SK-N-SH (cell line): ENCODE results near the gene SPIN1. TPM values are rescaled to one million over a fixed set of nuclear protein-coding genes. Genes with fewer than 3 reads are reported as not detected.
A peak's percentile ranks its signal among the peaks of the same experiment; 100 is the strongest.

Experiments
- CTCF ChIA-PET: fragments of 300-600, 350-600 bp; formaldehyde crosslinking; extraction: SDS; loops from one replicate; lab custom pipeline; 2021; lab: Yijun Ruan, JAX
- POLR2A ChIA-PET: fragments of 350-600 bp; sonication (Branson Sonifier 250); formaldehyde crosslinking; extraction: SDS; loops from one replicate; lab custom pipeline; 2020; ENCODE audit warnings: antibody characterized with exemption, inconsistent platforms; lab: Yijun Ruan, JAX
- DNase-seq: peaks from one replicate; pipeline ENCODE4 v3.0.0; 2012
- H2AFZ ChIP-seq: fragments of 200-600 bp; sonication (generic); 2 replicates; pipeline ENCODE4 v1.8.1; 2016; ENCODE audit warnings: antibody characterized with exemption, mild to moderate bottlenecking, low read depth
- H3F3A ChIP-seq: fragments of 200-600 bp; sonication (generic); replicated peaks from 2 replicates; pipeline ENCODE3; 2016; ENCODE audit warnings: antibody characterized with exemption, mild to moderate bottlenecking; ENCODE audit not compliant: insufficient read depth
- H3K27ac ChIP-seq, 2 experiments: fragments of 200-500 bp in 1 of 2; fragments of 200-600 bp in 1 of 2; sonication (Bioruptor generic) in 1 of 2; sonication (generic), shearing (Covaris generic) in 1 of 2; 2 replicates each; pipeline versions ENCODE4 v1.5.1 to v1.6.1; 2014 to 2016; ENCODE audit warnings: low read depth in 2 of 2, inconsistent platforms in 1 of 2, low read length in 1 of 2, mild to moderate bottlenecking in 1 of 2, mixed read lengths in 1 of 2
- H3K27me3 ChIP-seq: fragments of 200-600 bp; sonication (generic), shearing (Covaris generic); 2 replicates; pipeline ENCODE4 v1.6.1; 2016; ENCODE audit warnings: mixed run types; ENCODE audit not compliant: insufficient read depth
- H3K36me3 ChIP-seq, 2 experiments: fragments of 200-500 bp in 1 of 2; fragments of 200-600 bp in 1 of 2; sonication (Bioruptor generic) in 1 of 2; sonication (generic) in 1 of 2; replicated peaks in 1 of 2; 2 replicates each; pipeline versions ENCODE3 to v1.5.1; 2014 to 2016; ENCODE audit warnings: low read length in 1 of 2, mild to moderate bottlenecking in 1 of 2; ENCODE audit not compliant: insufficient read depth in 2 of 2, control insufficient read depth in 1 of 2
- H3K4me1 ChIP-seq, 2 experiments: fragments of 200-500 bp in 1 of 2; fragments of 200-600 bp in 1 of 2; sonication (Bioruptor generic) in 1 of 2; sonication (generic), shearing (Covaris generic) in 1 of 2; 2 replicates each; pipeline versions ENCODE4 v1.5.1 to v1.6.1; 2014 to 2016; ENCODE audit warnings: low read depth in 1 of 2, low read length in 1 of 2, mixed run types in 1 of 2; ENCODE audit not compliant: insufficient read depth in 2 of 2, control insufficient read depth in 1 of 2
- H3K4me2 ChIP-seq: fragments of 200-600 bp; sonication (generic), shearing (Covaris generic); 2 replicates; pipeline ENCODE4 v1.6.1; 2017; ENCODE audit warnings: mixed run types
- H3K4me3 ChIP-seq, 2 experiments: fragments of 200-500 bp in 1 of 2; fragments of 200-600 bp in 1 of 2; sonication (Bioruptor generic) in 1 of 2; sonication (generic), shearing (Covaris generic) in 1 of 2; 2 replicates each; pipeline versions ENCODE4 v1.5.1 to v1.8.1; 2014 to 2016; ENCODE audit warnings: low read depth in 2 of 2, inconsistent platforms in 1 of 2, low read length in 1 of 2, mild to moderate bottlenecking in 1 of 2, mixed read lengths in 1 of 2, moderate library complexity in 1 of 2
- H3K79me2 ChIP-seq: fragments of 200-600 bp; sonication (generic); 2 replicates; pipeline ENCODE4 v1.8.1; 2017; ENCODE audit warnings: mild to moderate bottlenecking; ENCODE audit not compliant: insufficient read depth
- H3K9ac ChIP-seq: fragments of 200-600 bp; sonication (generic); 2 replicates; pipeline ENCODE4 v1.6.1; 2017; ENCODE audit warnings: mixed run types
- H3K9me2 ChIP-seq: fragments of 200-600 bp; sonication (generic); 2 replicates; pipeline ENCODE4 v1.6.1; 2017; ENCODE audit warnings: mixed run types
- H3K9me3 ChIP-seq: fragments of 200-600 bp; sonication (generic); 2 replicates; pipeline ENCODE4 v1.6.1; 2017; ENCODE audit warnings: mixed run types, mild to moderate bottlenecking, moderate library complexity
- H4K20me1 ChIP-seq: fragments of 200-600 bp; sonication (generic); 2 replicates; pipeline ENCODE4 v1.6.1; 2017; ENCODE audit warnings: mild to moderate bottlenecking, mixed run types; ENCODE audit not compliant: insufficient read depth
- CHD2 ChIP-seq: fragments of 150-350 bp; IDR thresholded peaks from 2 replicates; pipeline ENCODE4 v1.6.1; 2018; ENCODE audit warnings: low read length; ENCODE audit not compliant: partially characterized antibody
- ELF1 ChIP-seq: IDR thresholded peaks from 2 replicates; pipeline ENCODE4 v1.4.0; 2012
- EP300 ChIP-seq, 2 experiments: IDR thresholded peaks; 2 replicates each; pipeline versions ENCODE4 v1.4.0 to v1.6.1; 2012; ENCODE audit warnings: borderline replicate concordance in 1 of 2, low read depth in 1 of 2, low read length in 1 of 2
- FOSL2 ChIP-seq: IDR thresholded peaks from 2 replicates; pipeline ENCODE4 v1.4.0; 2012; ENCODE audit warnings: low read depth, mild to moderate bottlenecking, moderate library complexity, borderline replicate concordance
- MXI1 ChIP-seq: IDR thresholded peaks from 2 replicates; pipeline ENCODE4 v1.6.1; 2012; ENCODE audit warnings: mild to moderate bottlenecking, low read depth, low read length, improper control_type of control experiment
- NFIC ChIP-seq: IDR thresholded peaks from 2 replicates; pipeline ENCODE4 v1.4.0; 2012; ENCODE audit warnings: borderline replicate concordance
- POLR2AphosphoS5 ChIP-seq: IDR thresholded peaks from 2 replicates; pipeline ENCODE4 v1.6.1; 2012; ENCODE audit warnings: low read depth, low read length
- RCOR1 ChIP-seq: fragments of 150-350 bp; IDR thresholded peaks from 2 replicates; pipeline ENCODE4 v1.6.1; 2017; ENCODE audit warnings: antibody characterized with exemption, low read length
- REST ChIP-seq: IDR thresholded peaks from 2 replicates; pipeline ENCODE4 v1.6.1; 2012; ENCODE audit warnings: mild to moderate bottlenecking, low read depth, low read length, moderate library complexity
- RFX5 ChIP-seq: IDR thresholded peaks from 2 replicates; pipeline ENCODE4 v1.6.1; 2012; ENCODE audit warnings: mild to moderate bottlenecking, improper control_type of control experiment, low read length
- TAF1 ChIP-seq: IDR thresholded peaks from 2 replicates; pipeline ENCODE4 v1.6.1; 2012; ENCODE audit warnings: low read depth, mild to moderate bottlenecking, low read length, moderate library complexity, borderline replicate concordance
- TCF12 ChIP-seq: IDR thresholded peaks from 2 replicates; pipeline ENCODE4 v1.4.0; 2012
- TEAD4 ChIP-seq: IDR thresholded peaks from 2 replicates; pipeline ENCODE4 v1.4.0; 2012; ENCODE audit warnings: mild to moderate bottlenecking, borderline replicate concordance; ENCODE audit not compliant: insufficient read depth
- USF2 ChIP-seq: fragments of 150-350 bp; IDR thresholded peaks from 2 replicates; pipeline ENCODE4 v1.6.1; 2017; ENCODE audit warnings: antibody characterized with exemption, low read length, low read depth, borderline replicate concordance
- WGBS: methylation state at CpG from one replicate; pipeline ENCODE4 v1.1.6; 2017; ENCODE audit warnings: low lambda C conversion rate; 5-methylcytosine and 5-hydroxymethylcytosine counted together
- polyA plus RNA-seq, 3 experiments: library from polyadenylated mRNA; depleted of rRNA; stranded (reverse); fragments of >200 nt; gene quantifications; 2 replicates each; pipeline ENCODE4 v1.2.3, GENCODE V29; 2012
- TF ChIP-seq, protein P1 (sequence below): IDR thresholded peaks from 2 replicates; pipeline ENCODE4 v1.4.0; 2012; ENCODE audit warnings: low read depth, borderline replicate concordance
- TF ChIP-seq, protein P2 (sequence below): IDR thresholded peaks from 2 replicates; pipeline ENCODE4 v1.4.0; 2012; ENCODE audit warnings: low read depth, borderline replicate concordance

Gene SPIN1
- polyA plus RNA-seq, 1 of the 3 experiments (the other 2 are of a cell fraction) = 35.8 TPM

- 95% methylated on average over 2 of the region's 2 CpGs for WGBS
- peaks cover 0 to 5% of the 10 kb centered on the region in 2 experiments; a peak in 1 of 4 replicates for H3K4me1 ChIP-seq
- peaks cover 12 to 61% of the 10 kb centered on the region in 2 experiments for H3K36me3 ChIP-seq
- no peak overlapping the region for H3K4me2 ChIP-seq
- no peaks in the 10 kb centered on the region for H3K9me3 ChIP-seq
- H2AFZ ChIP-seq = no peak overlapping the region
- peaks cover 83% of the 10 kb centered on the region for H3K79me2 ChIP-seq
- no peak for DNase-seq
- POLR2A ChIA-PET = no interaction called here
- H3K9ac ChIP-seq = no peak overlapping the region
- no peak for TF ChIP-seq FOSL2
- TF ChIP-seq, protein P1, sequence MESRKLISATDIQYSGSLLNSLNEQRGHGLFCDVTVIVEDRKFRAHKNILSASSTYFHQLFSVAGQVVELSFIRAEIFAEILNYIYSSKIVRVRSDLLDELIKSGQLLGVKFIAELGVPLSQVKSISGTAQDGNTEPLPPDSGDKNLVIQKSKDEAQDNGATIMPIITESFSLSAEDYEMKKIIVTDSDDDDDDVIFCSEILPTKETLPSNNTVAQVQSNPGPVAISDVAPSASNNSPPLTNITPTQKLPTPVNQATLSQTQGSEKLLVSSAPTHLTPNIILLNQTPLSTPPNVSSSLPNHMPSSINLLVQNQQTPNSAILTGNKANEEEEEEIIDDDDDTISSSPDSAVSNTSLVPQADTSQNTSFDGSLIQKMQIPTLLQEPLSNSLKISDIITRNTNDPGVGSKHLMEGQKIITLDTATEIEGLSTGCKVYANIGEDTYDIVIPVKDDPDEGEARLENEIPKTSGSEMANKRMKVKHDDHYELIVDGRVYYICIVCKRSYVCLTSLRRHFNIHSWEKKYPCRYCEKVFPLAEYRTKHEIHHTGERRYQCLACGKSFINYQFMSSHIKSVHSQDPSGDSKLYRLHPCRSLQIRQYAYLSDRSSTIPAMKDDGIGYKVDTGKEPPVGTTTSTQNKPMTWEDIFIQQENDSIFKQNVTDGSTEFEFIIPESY = no peak
- no peak for TF ChIP-seq NFIC
- no peak for TF ChIP-seq ELF1
- TF ChIP-seq RCOR1 = no peak
- TF ChIP-seq POLR2AphosphoS5 = no peak
- TF ChIP-seq TEAD4 = no peak
- no peak for TF ChIP-seq CHD2
- TF ChIP-seq, protein P2, sequence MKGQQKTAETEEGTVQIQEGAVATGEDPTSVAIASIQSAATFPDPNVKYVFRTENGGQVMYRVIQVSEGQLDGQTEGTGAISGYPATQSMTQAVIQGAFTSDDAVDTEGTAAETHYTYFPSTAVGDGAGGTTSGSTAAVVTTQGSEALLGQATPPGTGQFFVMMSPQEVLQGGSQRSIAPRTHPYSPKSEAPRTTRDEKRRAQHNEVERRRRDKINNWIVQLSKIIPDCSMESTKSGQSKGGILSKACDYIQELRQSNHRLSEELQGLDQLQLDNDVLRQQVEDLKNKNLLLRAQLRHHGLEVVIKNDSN = no peak
- TF ChIP-seq TAF1 = no peak
- TF ChIP-seq TCF12 = no peak
- no peak for TF ChIP-seq REST
- TF ChIP-seq RFX5 = no peak
- TF ChIP-seq EP300 (IDR thresholded peaks at IDR 0.05; ENCODE audit: borderline replicate concordance in 1 of 2, low read depth in 1 of 2, low read length in 1 of 2) = no peak
- TF ChIP-seq USF2 = no peak
- TF ChIP-seq MXI1 = no peak
- no peaks in the 10 kb centered on the region for H3K27me3 ChIP-seq
- H3K9me2 ChIP-seq = no peaks in the 10 kb centered on the region
- 0 out of 4 replicates have a peak overlapping the region, but pooled peaks of 1 of the 2 experiments have one; percentile 5 for H3K27ac ChIP-seq
- peaks cover 24% of the 10 kb centered on the region for H3F3A ChIP-seq
- H3K4me3 ChIP-seq = no peak overlapping the region
- H4K20me1 ChIP-seq = 0 out of 2 replicates have a peak, but pooled peaks cover 7% of the 10 kb centered on the region
- CTCF ChIA-PET = no interaction called here
These were observed 47.1 kb downstream of the SPIN1 start for GRCh38 chr9:88435336-88435735.
